ENCODE results near the gene TBATA.

The TBATA gene

DNA sequence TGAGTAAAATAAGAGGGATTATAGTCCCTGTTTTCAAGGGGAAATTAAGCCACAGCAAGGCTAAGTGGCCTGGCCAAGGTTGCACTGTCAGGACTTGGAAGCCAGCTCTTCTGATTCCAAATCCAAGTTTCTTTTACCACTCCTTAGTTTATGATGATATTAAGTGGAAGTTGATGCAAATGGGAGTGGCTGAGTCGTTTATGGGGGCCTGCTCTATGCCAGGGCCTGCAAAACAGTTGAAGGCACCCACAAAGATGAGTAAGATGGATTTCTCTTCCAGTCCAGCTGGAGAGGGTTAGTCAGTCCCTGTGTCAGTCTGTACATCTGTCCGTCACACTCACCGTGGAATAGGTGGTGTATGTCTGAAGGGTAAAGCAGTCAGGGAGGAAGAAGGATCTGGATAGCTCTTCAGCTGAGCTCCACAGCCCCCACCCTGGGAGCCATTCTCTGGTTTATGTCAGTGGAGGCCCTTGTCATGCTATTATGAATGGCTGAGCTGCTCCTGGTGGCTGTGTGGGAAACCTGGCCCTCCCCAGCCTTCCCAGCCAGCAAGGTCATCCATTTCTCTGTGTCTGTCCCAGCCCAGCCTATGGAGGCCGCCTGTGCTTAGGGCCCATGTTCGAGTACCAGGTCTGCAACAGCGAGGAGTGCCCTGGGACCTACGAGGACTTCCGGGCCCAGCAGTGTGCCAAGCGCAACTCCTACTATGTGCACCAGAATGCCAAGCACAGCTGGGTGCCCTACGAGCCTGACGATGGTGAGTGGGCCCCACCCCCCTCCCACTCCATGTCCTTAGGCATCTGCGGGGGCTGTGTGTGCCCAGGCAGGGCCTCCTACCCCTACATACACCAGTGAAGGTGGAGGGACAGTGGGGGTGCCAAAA is 44.5 kb downstream of the TBATA start:
- DNase-seq = no peak

GRCh38 chr10:70738761-70739121 is 46.4 kb downstream of the TBATA start:
- no peak for DNase-seq

DNA sequence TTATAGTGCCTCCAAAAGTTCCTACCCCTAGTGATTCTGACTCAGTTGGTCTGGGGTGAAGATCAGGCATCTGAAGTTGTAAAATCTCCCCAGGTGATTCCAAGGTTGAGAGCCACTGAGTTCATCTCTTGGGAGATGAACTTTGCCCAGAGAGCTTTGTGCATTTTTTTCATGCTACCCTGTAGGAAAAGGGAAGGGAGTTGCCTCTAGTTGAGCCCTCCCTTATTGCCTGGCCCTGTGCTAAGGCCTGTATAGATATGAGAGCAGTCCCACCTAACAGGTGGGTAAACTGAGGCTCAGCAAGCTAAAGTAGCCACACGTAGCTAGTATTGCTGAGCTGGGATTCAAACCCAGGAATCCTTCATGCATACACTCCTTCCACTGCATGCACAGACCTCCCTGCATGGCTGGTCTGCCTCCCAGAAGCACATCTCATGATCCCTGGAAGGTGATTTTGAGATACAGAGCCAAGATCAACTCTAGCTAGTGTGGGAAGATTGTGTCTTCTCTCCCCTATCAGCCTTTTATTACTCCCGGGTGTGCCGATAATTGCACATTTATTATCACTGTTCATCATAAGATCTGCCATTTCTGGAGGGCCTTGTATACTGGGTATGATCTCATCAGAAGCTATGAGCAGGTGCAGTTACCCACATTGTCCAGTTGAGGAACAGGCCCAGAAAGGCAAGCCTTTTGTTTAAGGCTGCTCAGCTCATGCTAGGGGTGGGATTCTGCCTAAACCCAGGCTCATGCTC is 47.0 kb downstream of the TBATA start:
- DNase-seq = peak; percentile 30

DNA sequence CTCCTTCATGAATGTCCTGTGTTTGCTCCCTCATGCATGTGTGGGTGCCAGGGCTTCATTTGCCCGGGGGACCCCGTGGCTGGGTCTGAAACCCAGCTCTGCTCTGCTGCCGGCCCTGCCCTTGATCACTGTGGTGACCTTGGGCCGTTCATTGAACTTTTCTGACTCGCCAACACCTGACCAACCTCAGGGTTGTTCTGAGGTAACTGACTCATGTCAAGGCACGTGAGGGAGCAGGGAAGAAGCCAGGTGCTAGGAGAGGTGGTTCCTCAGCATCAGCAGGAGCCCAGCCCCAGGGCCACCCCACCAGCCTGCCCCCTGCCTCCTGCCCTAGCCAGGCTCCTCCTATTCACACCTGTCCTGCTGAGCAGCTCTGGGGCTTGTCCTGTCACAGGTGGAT is 47.9 kb downstream of the TBATA start:
- DNase-seq = no peak

- no peak for DNase-seq
Measured at GRCh38 chr10:70736525-70736924, 48.7 kb downstream of the TBATA start.

GRCh38 chr10:70735161-70735560 is 50.0 kb downstream of the TBATA start:
- DNase-seq = no peak

GRCh38 chr10:70733051-70733450 is 52.1 kb downstream of the TBATA start:
- DNase-seq = no peak

- no peak for DNase-seq
Measured at GRCh38 chr10:70732569-70732968, 52.6 kb downstream of the TBATA start.

DNA sequence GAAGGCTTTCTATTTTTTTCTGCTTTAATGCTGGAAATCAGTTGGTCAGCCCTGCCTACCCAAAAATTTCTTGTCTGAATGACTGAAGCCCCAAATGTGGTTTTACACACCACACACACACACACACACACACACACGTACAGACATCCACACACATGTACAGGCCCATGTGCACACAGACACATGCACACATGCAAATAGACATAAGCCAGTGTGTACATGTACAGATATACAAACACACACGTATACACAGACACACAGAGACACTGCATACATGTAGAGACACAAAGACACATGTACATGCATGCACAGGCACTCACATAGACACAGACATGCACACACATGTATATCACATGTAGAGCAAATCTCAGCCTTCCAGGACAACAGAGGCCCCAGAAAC is 54.2 kb downstream of the TBATA start:
- DNase-seq = no peak

- DNase-seq = no peak
Measured at GRCh38 chr10:70729763-70730357, 55.3 kb downstream of the TBATA start.

- DNase-seq = no peak
Measured at GRCh38 chr10:70728328-70728727, 56.8 kb downstream of the TBATA start.

DNA sequence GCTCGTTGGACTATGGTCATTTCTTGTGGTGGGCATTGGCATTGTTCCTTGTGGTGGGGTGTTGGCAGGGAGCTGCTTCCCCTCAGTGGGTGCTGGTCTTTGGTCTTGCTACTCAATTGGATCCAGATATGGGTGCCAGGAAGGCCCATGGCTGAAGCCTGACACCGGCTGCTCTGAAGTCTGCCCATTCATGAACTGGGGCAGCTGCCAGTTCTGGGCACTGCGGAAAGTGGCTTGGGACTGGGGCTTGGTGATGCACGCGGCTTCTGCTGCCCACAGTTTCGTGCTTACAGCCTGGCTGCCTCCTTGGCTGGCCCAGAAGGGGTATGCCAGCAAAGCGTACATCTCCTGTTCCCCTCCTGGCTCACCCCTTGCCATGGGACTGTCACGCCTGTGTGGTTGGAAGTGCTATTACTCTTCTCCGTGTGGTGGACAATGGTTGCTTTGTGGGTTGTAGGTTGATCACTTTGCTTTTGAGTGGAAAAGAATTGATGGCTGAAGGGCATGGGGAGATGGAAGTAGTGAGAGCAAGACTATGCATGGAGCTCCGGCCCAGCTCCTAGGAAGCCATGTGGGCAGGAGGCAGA is 58.2 kb downstream of the TBATA start:
- DNase-seq = no peak

- DNase-seq = no peak
Measured at GRCh38 chr10:70723771-70724170, 61.4 kb downstream of the TBATA start.

DNA sequence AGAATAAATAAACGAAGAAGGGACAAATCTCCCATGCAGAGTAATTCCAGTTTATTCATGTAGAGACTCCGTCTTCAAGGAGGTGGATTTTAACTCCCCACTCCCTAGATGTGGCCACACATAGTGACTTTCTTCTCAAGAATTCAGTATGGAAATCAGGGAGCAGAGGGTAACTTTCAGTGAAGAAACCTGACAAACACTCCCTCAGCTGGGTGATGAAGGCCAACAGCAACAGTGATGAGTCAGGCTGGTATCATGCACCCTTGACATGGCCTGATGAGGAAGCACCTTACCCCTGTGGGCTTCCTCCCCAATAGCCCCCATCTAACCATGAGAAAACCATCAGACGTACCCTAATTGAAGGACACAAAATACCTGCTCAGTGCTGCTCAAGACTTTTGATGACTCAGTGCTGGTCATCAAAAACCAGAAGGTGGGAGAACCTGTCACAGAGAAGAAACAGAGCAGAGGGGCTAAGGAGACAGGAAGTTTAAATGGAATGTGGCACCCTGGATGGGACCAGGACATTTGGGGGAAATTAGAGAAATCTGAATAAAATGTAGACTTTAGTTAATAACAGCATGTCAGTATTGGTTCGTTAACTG is 62.3 kb downstream of the TBATA start:
- no peak for DNase-seq
